HG03103 (cell line): ENCODE measurements around the gene NRXN2.

Experiments
- ATAC-seq: cut with Tn5 transposase; IDR thresholded peaks from one replicate; pipeline ENCODE4 v1.9.1; 2021; ENCODE audit warnings: low read depth; ENCODE audit not compliant: unreplicated experiment

NRXN2 gene

DNA sequence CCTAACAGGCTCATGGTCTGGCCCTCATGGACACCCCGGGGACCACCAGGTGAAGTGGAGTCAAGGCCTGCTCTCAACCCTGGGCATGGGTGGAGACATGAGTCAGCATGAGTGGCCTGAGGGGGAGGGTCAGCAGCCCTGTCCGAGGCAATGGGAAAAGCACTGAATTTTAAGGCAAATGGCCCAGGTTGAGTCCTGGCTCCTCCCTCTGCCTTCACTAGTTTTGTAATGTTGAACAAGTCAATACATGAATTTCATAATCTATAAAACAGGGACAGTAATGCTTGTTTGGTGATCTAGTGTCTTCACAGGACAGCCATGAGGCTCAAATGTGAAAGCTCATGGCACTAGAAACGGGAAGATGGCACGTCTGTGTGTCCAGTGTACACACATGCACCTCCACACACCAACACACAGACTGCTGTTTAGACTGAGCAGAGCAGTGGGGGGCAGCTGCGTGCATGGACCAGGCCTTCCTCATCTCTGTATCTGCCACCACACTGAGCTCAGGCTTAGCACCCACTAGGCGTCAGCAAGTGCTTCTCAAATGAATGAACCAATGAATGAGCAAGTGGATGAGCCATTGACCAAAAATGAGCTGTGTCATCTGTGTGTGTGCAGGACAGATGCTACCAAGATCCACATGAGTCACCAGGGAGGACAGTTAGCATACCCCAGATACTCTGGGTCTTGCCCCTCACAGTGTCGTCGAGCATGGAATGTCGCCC lies 63.4 kb downstream of the NRXN2 start:
- ATAC-seq: no peak

DNA sequence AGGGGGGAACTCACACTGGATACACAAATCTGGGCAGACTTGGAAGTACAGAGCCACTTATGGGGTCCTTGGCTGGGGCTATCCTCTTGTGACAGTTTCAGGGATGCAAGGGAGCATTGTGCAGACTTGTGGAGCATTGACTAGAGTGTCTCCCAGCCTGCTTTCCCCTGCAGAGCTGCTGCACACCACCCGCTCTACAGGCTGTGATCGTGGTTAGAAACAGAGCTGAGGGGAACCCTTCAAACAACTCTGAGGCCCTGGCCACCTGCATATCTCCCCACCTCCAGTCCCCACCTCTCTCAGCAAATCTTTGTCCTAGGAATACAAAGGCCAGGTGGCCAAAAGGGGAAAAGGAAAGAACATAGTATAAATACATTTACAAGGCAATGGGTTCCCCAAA lies 64.7 kb downstream of the NRXN2 start:
- no peak for ATAC-seq

DNA sequence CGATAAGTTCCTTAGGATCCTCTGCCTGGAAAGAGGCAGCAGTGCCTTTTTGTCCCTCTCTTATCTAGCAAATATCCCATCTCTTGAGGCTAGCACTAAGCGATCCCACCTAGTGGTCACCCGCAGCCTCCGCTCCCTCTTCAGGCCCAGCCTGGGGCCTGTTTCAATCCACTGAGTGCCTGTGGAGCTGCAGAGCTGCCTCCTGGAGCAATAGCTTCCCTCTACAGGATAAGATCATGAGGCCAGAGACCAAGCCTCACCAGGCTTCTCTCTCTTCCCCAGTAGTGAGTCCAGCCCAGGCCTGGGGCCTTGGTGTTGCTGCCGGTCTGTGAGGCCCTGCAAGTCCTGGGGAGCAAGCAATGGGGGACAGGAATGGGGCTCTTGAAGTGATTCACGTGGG lies 66.1 kb downstream of the NRXN2 start:
- ATAC-seq: no peak

DNA sequence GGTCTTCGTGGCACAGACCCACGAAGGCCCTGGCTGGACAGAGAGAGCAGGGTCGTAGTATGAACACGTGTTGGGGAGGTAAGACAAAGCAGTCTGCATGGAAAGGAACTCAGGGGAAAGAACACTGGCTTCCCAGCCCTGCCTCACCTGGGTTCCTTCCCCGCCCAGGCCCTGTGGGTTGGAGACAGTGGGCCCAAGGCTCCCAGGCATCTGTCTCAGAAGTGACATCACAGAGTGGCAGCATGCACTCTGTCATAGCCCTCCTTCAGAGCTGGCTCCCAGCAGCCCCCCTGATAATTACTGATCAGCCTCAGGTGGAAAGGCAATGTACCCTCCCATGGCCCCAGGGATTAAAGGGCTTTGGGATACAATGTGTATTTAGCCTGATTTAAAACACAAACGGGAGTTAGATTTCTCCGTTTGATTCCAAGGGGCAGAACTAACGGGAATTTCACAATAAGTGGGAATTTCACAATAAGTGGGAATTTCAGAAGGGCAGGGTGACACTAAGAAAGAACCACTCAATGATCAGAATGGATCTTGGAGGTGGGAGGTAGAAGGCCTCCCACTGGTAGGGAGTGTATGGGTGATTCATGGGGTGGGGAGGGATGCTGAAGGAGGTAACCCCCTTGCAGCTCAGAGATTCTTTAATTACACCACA lies 66.9 kb downstream of the NRXN2 start:
- no peak for ATAC-seq

DNA sequence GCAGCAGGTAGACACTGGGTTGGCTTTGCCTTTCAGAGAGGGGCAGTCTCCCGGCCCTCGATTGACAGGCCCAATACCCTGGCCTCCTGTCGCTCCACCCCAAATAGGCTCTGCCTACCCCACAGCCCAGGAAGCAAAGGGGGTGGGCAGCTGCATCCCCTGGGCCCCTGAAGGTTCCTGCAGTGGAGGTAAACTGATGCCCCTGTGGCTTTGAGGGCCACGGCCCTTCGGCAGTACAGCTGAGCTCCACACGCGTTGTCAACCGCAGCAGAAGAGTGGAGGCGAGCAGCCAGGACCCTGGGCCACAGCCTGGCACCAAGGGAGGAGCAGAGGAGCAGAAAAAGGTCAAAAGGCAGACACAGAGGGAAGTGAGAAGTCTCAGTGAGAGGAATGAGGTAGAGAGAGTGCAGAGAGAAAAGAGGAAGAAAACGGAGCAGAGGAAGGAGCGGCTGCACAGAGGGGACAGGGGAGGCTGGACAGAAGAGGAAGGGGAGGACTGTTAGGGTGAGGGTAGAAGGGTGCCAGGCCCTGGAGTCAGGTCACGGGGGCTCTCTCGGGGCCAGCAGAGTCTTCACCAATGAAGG lies 67.9 kb downstream of the NRXN2 start:
- no peak for ATAC-seq

DNA sequence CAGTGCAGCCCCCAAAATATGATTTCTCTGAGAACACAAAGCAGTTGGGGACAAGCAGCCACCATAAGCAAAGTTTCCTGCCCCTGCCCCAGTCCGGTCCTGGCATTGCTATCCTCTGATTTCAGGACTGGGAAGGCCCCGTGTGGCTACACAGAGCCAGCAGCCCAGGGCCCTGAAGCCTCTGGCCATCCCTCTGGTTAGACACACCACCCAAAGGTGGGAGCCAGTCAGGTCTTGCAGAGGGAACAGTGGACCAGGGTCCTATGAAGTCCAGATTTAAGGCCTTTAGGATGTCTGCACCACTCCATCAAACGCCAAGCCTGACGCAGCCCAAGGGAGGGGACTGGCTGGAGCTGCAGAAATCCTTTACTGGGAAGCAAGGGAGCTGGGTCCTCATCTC lies 68.6 kb downstream of the NRXN2 start:
- no peak for ATAC-seq

DNA sequence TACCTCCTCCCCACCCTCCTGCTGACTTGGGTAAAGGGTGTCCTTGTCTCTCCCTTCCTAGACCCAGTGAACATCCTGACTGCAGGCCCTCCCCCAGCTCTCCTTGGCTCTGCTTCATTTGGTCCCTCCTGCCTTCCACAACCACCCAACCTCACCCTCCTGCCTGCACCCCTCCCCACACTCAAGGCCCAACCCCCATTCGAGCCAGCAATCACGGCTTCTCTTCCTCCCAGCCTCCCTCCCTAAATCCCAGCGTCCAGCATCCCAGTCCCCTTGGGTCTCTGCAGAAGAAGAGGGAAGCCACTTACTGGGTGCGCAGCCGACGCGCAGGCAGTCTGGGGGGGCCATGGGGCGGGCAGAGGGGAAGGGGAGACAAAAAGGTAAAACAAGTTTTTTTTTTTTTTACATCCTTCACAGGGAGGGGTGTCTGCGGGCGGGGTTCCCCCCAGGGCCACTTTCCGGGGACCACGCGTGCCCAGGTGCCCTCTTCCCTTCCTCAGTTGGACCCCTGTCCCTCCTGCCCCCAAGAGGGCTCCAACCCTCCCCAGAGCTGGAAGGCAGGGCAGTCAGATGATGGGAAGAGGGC lies 69.5 kb downstream of the NRXN2 start:
- no peak for ATAC-seq

DNA sequence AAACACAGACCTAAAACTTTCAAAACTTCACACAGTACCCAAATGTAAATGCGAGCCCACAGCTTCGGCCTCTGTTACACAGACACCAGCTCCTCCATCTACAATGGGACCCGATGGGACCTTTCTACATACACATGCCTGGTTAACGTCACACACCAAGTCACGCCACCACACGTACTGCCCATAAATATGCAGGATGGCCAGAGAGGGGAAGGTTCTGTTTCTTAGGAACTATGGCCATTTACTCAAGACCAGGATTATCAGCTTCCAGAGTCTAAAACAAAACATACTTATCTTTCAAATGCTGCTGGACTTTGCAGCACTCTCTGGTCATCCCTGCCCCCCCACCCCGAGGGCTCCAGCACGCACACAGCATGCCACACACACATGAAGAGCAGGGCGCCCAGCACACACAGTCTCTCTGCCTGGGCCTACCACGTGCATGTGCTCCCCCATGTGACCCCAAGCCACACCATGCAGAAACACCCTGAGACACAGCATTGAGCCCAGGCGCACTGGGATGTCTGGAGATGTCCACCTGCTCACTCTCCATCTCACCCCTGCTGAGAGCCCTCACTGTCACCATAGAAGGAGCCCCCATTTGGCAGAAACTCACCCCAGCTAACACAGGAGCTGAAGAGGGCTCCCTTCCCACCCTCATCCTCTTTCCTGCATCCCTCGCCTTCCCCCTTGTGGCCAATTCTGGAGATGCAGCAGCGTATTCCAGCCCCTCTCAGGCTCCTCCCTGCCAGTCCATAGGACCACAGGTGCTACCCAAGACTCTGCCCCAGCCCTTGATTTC lies 70.2 kb downstream of the NRXN2 start:
- ATAC-seq: no peak

DNA sequence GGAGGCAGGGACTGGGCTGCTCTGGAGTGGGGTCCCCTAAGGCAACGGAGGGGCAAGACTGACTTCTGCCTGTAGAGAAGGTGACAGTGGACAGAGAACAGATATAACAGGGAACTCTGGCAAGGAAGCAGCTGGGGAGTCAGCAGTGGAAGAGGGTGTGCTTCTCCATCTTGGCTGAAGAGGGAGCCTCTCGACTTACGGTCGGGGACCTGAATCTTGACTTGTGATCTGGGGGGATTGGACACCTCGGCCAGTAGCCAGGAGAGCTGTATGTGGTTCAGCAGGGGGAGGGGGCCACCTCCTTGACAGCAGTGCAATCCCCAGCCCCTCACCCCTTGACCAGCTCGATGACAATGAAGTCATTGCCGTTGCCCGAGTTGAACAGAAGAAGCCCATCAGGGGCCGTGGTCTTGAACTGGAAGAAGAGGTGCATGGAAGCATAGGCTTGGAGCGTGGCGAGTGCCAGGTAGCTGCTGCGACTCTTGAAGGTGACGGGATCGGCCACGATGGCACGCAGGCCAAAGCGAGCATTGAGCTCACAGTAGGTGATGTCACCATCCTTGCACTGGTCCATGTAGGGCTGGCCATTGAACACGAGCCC lies 72.0 kb downstream of the NRXN2 start:
- no peak for ATAC-seq

DNA sequence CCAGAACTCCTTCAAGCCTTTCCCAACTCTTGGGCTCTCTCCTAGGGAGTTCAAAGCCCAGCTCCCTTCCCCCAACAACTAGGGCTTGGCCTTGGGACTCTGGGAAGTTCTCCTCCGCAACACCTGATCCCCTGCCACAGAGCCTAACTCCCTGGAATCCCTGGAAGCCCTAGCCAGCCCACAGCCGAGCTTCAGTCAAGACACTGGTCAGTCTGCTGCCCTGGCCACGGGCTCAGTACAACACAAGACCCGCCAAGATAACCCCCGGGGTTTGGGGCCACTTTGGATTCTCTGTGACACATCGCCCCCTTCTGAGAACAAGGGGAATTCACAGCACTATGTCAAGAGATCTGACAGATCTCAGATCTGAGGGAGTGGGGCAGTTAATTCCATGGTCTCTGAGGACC lies 73.7 kb downstream of the NRXN2 start:
- no peak for ATAC-seq

DNA sequence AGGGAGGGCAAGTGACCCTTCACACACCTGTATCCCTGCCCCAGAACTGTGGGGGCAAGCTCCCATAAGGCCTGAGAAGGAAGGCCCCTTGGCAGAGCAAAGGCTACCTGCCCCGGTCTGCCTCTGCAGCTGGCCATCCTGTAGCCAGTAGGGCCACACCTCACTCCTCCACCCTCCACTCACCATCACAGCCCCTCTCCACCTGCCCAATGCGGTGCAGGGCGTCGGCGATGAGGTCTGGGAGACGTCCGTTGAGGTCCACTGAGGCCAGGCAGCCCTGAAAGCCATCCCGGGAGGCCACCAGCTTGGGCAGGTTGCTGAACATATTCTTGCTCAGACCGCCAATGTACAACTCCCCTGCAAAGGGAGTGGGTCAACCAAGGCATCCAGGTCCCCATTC lies 74.4 kb downstream of the NRXN2 start:
- no peak for ATAC-seq

DNA sequence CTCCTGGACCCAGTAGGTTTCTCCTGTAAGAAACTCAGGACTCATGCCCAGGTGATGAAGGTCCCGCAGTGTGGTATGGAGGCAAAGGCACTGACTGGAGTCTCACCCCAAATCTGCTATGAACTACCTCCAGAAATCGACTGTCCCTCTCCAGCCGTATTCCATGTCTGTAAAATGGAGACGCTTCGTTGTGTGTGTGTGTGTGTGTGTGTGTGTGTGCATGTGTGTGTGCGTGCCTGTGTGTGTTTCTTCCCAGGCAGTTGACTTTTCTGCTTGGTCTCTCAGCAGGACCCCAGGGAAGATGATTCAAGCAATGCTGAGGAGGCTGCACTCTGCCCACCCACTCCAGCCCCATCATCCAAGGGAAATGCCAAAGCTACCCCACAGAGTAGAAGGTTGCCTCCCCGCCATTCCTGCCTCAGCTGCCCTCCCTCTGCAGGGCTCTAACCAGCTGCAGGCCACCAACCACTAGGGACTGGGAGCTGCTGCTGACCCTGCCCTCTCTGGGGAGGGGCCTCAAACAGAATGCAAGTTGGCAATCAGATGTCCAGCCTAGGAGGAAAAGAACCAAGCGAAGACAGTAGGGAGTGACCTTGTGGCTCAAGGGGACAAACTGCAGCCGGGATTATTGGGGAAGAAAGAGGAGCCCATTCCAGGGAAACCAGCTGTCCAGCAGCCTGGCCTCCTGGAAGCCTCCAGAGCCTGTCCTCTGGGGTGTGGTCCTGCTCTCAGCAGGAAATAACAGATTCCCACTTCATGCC lies 75.8 kb downstream of the NRXN2 start:
- ATAC-seq: no peak

DNA sequence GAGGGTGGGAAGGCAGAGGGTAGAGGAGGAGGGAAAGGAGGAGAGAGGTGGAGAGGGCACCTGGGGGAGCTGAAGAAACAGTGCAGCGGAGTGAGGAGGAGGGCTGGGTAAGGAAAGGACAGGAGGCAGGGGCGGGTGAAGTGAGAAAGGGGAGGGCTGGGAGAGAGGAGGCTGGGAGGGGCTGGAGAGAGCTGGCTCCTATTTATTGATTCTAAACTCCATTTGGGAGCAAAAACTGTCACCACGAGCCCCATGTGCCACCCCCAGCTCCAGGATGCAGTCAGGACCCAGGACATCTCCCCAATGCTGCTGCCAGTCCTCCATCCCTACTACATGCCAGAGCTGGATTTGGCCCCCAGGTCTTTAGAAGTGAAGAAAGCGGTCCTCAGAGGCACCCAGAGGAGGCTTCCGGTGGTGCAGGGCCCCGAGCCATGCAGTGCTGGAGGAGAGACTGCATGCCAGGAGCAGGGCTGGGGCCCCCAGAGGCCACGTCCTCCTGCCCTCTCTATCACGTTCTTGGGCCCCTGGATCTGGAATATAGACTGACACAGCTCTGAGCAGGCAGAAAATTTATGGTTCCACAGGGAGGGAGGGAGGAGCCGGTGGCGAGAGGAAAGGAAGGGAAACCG lies 78.2 kb downstream of the NRXN2 start:
- no peak for ATAC-seq

DNA sequence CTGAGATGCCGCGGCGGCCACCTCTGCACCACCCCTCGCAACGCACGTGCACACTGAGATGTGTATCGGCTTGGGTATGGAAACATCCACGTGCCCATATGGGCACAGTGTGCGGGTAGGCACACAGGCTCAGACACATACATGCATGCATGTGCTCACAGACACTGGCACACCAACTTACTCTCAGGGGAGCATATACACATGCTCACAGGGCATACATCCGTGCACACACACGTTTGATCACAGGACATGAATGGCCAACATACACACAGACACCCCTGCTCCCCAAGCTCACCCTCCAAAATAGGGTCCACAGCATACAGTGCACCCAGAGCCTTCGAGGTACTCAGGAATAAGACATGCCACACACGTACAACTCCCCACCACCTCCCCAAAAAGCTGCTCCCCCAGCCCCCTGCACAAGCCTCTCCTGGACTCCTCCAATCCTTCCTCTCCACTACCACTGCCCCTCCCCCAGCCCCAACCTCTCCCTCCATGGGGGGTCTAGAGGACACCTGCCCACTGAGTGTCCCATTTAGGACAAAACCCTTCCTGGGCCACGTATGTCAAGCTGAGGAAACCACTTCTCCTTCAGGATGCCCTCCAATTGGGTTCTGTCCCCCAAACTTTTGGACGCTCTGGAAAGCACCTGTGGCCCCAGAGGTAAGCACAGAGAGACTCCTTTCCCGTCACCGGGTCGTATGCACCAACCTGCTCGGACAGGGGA lies 78.9 kb downstream of the NRXN2 start:
- ATAC-seq: no peak

DNA sequence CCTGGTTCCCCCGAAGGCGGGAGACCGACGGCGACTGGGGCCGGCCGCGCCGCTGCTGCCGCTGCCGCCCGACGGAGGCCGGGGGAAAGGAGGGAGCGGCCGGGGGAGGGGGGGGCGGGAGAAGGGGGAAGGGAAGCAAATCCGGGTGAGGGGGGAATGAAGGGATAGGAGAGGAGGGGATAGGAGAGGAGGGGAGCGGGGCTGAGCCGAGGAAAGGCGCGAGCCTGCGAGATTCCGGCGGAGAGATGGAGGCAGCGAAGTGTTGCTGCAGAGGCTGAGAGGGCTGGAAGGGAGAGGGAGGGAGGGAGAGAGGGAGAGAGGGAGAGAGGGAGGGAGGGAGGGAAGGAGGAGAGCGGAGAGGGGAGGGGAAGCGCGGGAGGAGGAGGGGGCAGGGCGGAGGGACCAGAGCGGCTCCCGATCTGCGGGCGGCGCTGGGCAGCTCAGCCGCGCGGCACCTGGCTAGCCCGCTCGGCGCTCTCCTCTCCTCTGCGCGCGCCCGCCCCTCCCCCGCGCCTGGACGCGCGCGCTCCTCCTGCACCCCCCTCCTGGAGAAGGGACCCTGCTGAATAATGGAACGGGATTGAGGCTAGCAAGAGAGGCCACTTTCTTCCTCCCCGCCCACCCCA lies 79.6 kb downstream of the NRXN2 start:
- ATAC-seq: no peak

DNA sequence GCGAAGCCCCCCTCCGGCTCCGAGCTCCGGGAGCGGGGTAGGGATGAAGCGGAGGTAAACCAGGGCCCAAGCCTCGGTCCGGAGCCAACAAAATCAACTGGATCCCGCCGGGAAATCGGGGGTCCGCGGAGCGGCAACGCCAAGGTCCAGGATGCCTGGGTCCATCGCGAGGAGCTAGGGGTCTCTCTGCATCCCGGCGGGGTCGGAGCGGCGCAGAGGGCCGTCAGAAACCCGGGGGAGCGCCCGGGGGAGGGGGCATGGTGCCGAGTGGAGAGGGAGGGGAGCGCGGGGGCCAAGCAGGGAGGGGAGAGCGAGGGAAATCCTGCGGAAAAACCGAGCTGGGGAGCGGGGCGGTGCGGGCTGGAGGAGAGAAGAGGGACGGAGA lies 80.1 kb downstream of the NRXN2 start:
- no peak for ATAC-seq

DNA sequence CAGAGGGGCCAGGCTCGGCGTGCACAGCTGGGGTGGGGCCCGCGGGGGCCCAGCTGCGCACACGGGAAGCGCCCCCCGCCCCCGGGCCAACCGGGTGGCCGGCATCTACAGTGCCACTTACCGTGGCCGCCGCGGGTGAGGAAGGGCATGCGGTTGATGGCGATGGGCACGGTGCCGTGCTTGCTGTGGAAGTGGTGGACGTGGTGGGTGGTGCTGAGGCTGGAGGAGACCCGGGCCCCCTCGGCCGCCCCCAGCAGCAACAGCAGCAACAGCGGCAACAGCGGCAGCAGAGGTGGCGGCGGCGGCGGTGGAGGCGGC lies 80.6 kb downstream of the NRXN2 start:
- no peak for ATAC-seq

DNA sequence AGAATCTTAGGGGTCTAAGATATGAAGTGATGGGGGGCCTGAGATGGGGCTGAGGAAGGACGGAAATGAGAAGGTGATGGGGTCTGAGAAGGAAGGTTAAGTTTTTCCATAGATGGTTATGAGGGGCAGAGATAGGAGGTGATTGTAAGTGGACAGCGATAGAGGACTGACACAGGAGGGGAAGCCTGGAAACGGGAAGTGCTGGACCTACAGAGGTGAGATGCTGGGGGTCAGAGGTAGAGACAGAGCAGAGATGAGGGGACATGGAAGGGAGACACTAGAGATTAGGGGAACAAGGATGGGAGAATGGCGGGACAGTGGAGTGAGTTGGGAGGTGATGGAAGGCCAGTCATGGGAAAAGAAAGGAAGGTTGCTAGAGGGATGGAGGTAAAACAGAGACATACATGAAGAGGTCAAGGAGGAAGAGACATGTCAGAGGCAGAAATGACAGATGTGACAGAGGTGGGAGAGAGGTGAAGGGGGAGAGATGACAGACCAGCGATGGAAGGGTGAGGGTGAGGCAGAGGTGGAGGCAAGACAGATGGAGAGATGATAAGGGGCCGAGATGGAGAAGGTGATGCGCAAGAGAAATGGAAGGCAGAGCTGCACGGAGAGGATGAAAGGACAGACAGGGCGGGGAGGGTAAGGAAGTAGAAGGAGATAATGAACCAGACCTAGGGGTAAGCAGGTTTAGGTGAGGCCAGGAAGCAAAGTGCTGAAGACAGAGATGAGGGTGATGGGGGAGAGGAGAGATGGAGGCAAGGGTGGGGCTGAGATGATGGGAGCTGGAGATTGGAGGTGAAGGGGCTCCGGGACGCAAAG lies 81.2 kb downstream of the NRXN2 start:
- ATAC-seq: no peak
